Activated CD8-positive, alpha-beta memory T cell treated with anti-CD3 and anti-CD28 coated beads, Interleukin-2, amount 10 ng/mL, durations not matched to agents 7 days and 5 days (primary cell): ENCODE results near the gene TRIM3. TPM values are rescaled to one million over a fixed set of nuclear protein-coding genes. Genes with fewer than 3 reads are reported as not detected.
A peak's percentile ranks its signal among the peaks of the same experiment; 100 is the strongest.

Source experiments
- ATAC-seq: fragments of 150-1000 bp; cut with Tn5 transposase; one replicate; pipeline ENCODE4 v1.10.0; 2021; ENCODE audit warnings: moderate library complexity
- CTCF ChIA-PET: fragments of 350-600 bp; sonication (Branson Sonifier 250); formaldehyde crosslinking; loops from one replicate; lab custom pipeline; 2021; ENCODE audit warnings: antibody characterized with exemption; lab: Charles Lee
- DNase-seq: peaks from one replicate; pipeline ENCODE4 v3.0.0-alpha.2; 2020
- H3K27ac Mint-ChIP-seq: one replicate; pipeline ENCODE4 v1.8.0; 2021; ENCODE audit warnings: mild to moderate bottlenecking, mixed read lengths
- H3K27me3 Mint-ChIP-seq: one replicate; pipeline ENCODE4 v1.8.0; 2021; ENCODE audit warnings: mixed read lengths
- H3K36me3 Mint-ChIP-seq: one replicate; pipeline ENCODE4 v1.8.0; 2021; ENCODE audit warnings: mild to moderate bottlenecking, mixed read lengths
- H3K4me1 Mint-ChIP-seq: one replicate; pipeline ENCODE4 v1.8.0; 2021; ENCODE audit warnings: mixed read lengths
- H3K4me3 Mint-ChIP-seq: one replicate; pipeline ENCODE4 v1.8.0; 2021; ENCODE audit warnings: mild to moderate bottlenecking, moderate library complexity, mixed read lengths
- H3K9me3 Mint-ChIP-seq: one replicate; pipeline ENCODE4 v1.8.0; 2022; ENCODE audit warnings: low read depth, mixed read lengths
- total RNA-seq, 2 experiments: library from RNA; stranded (reverse); gene quantifications; one replicate each; pipeline ENCODE4 v1.2.3, GENCODE V29; 2021

TRIM3 gene
- total RNA-seq, 2 experiments from 2014 or later, result 4.8 to 5.1 TPM

DNA sequence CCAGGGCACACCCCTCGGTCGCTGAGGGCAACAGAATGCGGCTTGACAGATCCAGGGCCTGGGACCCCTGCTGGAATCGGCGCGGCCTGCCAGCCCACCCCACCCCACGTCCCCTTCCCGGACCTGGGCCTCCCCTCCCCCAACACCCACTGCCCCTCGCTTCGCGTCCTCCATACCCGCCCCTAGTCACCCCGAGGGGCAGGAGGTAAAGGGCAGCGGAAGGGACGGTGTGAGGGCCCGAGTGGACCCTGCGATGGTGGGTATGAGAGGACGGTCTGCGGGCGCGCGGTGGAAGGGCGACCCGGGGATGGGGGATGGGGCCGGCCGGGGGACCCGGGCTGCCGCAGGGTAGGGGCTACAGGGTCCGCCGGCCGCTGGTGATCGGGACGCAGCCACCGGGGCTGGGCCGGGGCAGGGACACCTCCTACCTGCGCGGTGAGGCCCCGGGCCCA, 55.2 kb downstream of the TRIM3 start:
- H3K27me3 Mint-ChIP-seq, result peaks cover 22% of the 10 kb centered on the region
- peaks cover 1% of the 10 kb centered on the region for H3K36me3 Mint-ChIP-seq
- DNase-seq (peak; percentile 46), ATAC-seq (no peak)
- CTCF ChIA-PET, result interaction anchor here (0.8 to 8.3 kb wide), 10 partner anchors 9 to 202 kb away, joined by 3 to 50 read pairs (median 4); partner anchors contain the start of genes ARFIP2, HPX and TIMM10B
- no peak overlapping the region for H3K4me3 Mint-ChIP-seq
- peaks cover 6% of the 10 kb centered on the region for H3K4me1 Mint-ChIP-seq
- no peaks in the 10 kb centered on the region for H3K9me3 Mint-ChIP-seq
- peak overlapping the region; percentile 30 for H3K27ac Mint-ChIP-seq

GRCh38 chr11:6417907-6418556, 55.7 kb downstream of the TRIM3 start:
- ATAC-seq, result peak; percentile 25
- peaks cover 6% of the 10 kb centered on the region for H3K4me1 Mint-ChIP-seq
- CTCF ChIA-PET, result interaction anchor here (0.8 to 8.3 kb wide), 5 partner anchors 8 to 64 kb away, joined by 3 to 50 read pairs (median 17); partner anchors contain the start of genes ARFIP2, HPX and TIMM10B

GRCh38 chr11:6415797-6416196, 57.9 kb downstream of the TRIM3 start:
- no peaks in the 10 kb centered on the region for H3K9me3 Mint-ChIP-seq
- no peak overlapping the region for H3K27ac Mint-ChIP-seq
- H3K4me1 Mint-ChIP-seq, result peaks cover 6% of the 10 kb centered on the region
- DNase-seq (no peak), ATAC-seq (no peak)
- peaks cover 2% of the 10 kb centered on the region for H3K27me3 Mint-ChIP-seq
- CTCF ChIA-PET, result interaction anchor here (8.3 kb wide), 1 partner anchor 26 kb away, joined by 50 read pairs; the partner anchor contains the start of gene HPX
- H3K4me3 Mint-ChIP-seq, result no peak overlapping the region
- H3K36me3 Mint-ChIP-seq, result peaks cover under 1% of the 10 kb centered on the region

More at GRCh38 chr11:6417907-6418556, 55.7 kb downstream of the TRIM3 start:
- H3K27me3 Mint-ChIP-seq, result peaks cover 18% of the 10 kb centered on the region
- peaks cover 1% of the 10 kb centered on the region for H3K36me3 Mint-ChIP-seq
- no peak overlapping the region for H3K27ac Mint-ChIP-seq
- H3K4me3 Mint-ChIP-seq, result no peak overlapping the region
- no peak for DNase-seq
- H3K9me3 Mint-ChIP-seq, result no peaks in the 10 kb centered on the region

- no peak overlapping the region for H3K4me3 Mint-ChIP-seq
- DNase-seq (peak; percentile 67), ATAC-seq (peak; percentile 15)
- H3K27ac Mint-ChIP-seq, result no peak overlapping the region
- peaks cover 5% of the 10 kb centered on the region for H3K36me3 Mint-ChIP-seq
- CTCF ChIA-PET, result interaction anchor here (1.1 to 8.3 kb wide), 3 partner anchors 16 to 36 kb away, joined by 3 to 50 read pairs (median 6); partner anchors contain the start of gene HPX
- H3K27me3 Mint-ChIP-seq, result no peaks in the 10 kb centered on the region
- no peaks in the 10 kb centered on the region for H3K9me3 Mint-ChIP-seq
- H3K4me1 Mint-ChIP-seq, result peaks cover 4% of the 10 kb centered on the region
These were observed 58.8 kb downstream of the TRIM3 start for GRCh38 chr11:6414874-6415328.

GRCh38 chr11:6413791-6414201, 59.9 kb downstream of the TRIM3 start:
- DNase-seq (no peak), ATAC-seq (peak; percentile 24)
- H3K4me1 Mint-ChIP-seq, result peaks cover 1% of the 10 kb centered on the region
- H3K27me3 Mint-ChIP-seq, result no peaks in the 10 kb centered on the region
- H3K4me3 Mint-ChIP-seq, result no peak overlapping the region
- no peak overlapping the region for H3K27ac Mint-ChIP-seq
- CTCF ChIA-PET, result interaction anchor here (1.1 to 2.2 kb wide), 4 partner anchors 10 to 34 kb away, joined by 3 to 6 read pairs (median 4); no protein-coding TSS in a partner anchor
- no peaks in the 10 kb centered on the region for H3K9me3 Mint-ChIP-seq
- H3K36me3 Mint-ChIP-seq, result peaks cover 8% of the 10 kb centered on the region

DNA sequence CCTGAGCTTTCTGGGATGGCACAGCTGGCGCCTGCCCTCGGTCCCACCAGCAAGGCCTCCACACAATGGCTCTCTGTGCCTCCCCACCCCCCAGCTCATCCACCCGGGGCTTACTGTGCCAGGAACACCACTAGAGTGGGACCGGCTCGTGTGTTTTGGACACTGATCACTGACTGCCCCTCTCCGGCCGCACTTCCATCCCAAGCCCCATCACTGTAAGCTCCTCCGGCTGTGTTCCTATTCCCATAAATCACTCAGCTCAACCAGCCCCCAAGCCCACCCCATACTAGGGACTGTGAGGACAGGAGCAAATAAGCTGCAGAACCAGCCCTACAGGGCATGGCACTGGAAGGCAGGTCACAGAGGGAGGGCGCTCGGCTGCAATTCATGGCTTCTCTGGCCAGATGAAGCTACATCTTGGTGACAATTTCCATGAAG, 62.1 kb downstream of the TRIM3 start:
- H3K9me3 Mint-ChIP-seq, result no peaks in the 10 kb centered on the region
- no peak overlapping the region for H3K4me3 Mint-ChIP-seq
- DNase-seq, result no peak
- H3K4me1 Mint-ChIP-seq, result peaks cover 16% of the 10 kb centered on the region
- peaks cover 11% of the 10 kb centered on the region for H3K36me3 Mint-ChIP-seq
- ATAC-seq, result no peak
- CTCF ChIA-PET, result interaction anchor here (0.6 to 1.3 kb wide), 4 partner anchors 9 to 32 kb away, joined by 3 to 5 read pairs (median 4); no protein-coding TSS in a partner anchor
- no peak overlapping the region for H3K27ac Mint-ChIP-seq
- H3K27me3 Mint-ChIP-seq, result no peaks in the 10 kb centered on the region

DNA sequence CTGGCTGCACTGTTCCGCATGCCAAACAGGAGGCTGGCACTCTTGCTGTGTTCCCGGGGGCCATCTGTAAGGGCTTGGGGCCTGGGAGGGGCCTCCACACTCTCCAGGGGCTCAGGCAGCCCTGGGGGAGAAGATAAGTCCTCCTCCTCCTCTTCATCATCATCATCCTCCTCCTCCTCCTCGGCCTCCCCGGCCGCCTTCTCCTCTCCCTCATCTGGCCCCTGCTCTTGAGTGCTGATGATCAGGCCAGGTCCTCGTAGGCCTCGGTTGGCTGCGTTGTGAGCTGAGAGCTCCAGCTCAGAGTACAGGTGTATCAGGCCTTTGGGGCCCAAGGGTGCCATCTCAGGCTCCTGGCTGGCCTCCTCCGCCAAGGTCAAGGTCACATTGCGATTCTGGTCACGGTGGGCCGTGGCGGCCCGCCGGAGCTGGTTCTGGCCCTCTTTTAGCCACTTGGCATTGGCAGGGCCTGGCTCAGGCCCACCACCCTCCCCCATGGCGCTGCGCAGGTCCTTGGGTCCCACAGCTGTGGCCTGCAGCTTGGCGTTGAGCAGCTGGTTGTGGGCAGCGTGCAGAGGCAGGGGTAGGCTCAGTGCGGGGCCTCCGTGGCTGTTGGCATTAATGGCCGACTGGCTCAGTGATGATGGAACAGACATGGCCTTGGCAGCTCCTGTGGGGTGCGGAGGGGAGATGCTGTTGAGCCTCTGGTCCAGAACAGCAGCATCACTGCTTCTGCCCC, 62.9 kb downstream of the TRIM3 start:
- ATAC-seq, result no peak
- Mint-ChIP-seq H3K36me3 (peaks cover 11% of the 10 kb centered on the region), H3K27me3 (no peaks in the 10 kb centered on the region), H3K4me1 (peaks cover 23% of the 10 kb centered on the region), H3K9me3 (no peaks in the 10 kb centered on the region), H3K4me3 (no peak overlapping the region), H3K27ac (no peak overlapping the region)
- DNase-seq, result no peak
- CTCF ChIA-PET, result interaction anchor here (0.6 to 1.3 kb wide), 4 partner anchors 12 to 33 kb away, joined by 3 to 5 read pairs (median 4); no protein-coding TSS in a partner anchor

GRCh38 chr11:6406370-6406769, 67.4 kb downstream of the TRIM3 start:
- CTCF ChIA-PET, result interaction anchor here (1.0 to 2.1 kb wide), 3 partner anchors 27 to 43 kb away, joined by 3 to 6 read pairs (median 3); no protein-coding TSS in a partner anchor
- peak overlapping the region; percentile 20 for H3K27ac Mint-ChIP-seq
- H3K4me3 Mint-ChIP-seq, result no peak overlapping the region

DNA sequence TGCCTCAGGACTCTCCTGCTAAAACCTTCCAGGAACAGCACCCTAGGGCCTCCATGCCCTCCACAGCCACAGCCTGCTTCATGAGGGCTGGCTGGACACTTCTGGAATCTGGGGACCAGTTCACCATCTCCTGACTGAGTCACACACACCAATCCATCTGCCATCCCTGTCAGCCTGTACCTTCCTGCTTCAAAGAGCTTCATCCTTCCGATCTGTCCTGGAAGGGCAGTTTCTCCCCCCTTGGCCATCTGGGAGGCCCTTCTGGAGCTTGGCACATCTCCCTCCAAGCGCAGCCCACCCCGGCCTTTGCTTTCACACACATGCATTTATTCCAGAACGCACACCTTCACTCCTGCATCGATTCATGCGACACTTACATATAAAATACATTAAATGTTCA, 67.9 kb downstream of the TRIM3 start:
- no peak overlapping the region for H3K27ac Mint-ChIP-seq
- no peaks in the 10 kb centered on the region for H3K27me3 Mint-ChIP-seq
- CTCF ChIA-PET, result interaction anchor here (1.0 to 4.5 kb wide), 4 partner anchors 27 to 43 kb away, joined by 3 to 30 read pairs (median 4); no protein-coding TSS in a partner anchor
- H3K9me3 Mint-ChIP-seq, result no peaks in the 10 kb centered on the region
- H3K4me3 Mint-ChIP-seq, result no peak overlapping the region
- ATAC-seq, result no peak
- peaks cover 67% of the 10 kb centered on the region for H3K4me1 Mint-ChIP-seq
- no peak for DNase-seq
- peaks cover 14% of the 10 kb centered on the region for H3K36me3 Mint-ChIP-seq

More at GRCh38 chr11:6406370-6406769, 67.4 kb downstream of the TRIM3 start:
- Mint-ChIP-seq H3K27me3 (no peaks in the 10 kb centered on the region), H3K9me3 (no peaks in the 10 kb centered on the region), H3K4me1 (peaks cover 62% of the 10 kb centered on the region), H3K36me3 (peaks cover 11% of the 10 kb centered on the region)
- DNase-seq, result no peak
- no peak for ATAC-seq

DNA sequence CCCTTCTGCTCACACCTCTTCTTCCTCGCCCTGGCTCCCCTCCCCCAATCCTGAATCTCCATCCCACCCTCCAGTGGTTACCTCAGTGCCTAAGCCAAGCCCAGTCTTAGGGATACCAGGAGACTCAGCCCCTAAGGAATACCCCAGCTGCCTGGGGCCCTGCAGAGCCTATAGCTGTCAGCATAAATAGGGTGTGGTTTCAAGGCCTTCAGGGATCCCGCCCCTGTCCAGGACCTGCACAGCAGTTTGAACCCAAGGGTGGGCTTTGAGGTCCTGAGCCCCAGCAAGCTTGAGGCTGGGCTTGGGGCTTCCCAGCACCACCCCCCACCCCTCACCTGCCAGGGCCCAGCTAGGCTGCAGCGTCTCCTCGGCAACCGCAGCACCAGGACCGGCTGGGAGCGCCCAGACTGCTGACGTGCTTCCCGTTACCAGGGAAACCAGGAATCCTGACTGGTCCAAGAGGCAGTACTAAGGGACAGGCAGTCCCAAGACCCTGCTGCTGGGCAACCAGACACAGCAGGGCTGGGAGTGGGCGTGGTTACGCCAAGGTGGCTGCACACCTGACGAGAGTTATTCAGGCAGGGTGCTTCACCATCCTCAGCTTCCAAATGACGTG, 68.6 kb downstream of the TRIM3 start:
- Mint-ChIP-seq H3K9me3 (no peaks in the 10 kb centered on the region), H3K27ac (no peak overlapping the region), H3K4me3 (no peak overlapping the region), H3K27me3 (no peaks in the 10 kb centered on the region), H3K36me3 (peaks cover 15% of the 10 kb centered on the region), H3K4me1 (peaks cover 70% of the 10 kb centered on the region)
- CTCF ChIA-PET, result interaction anchor here (1.2 to 4.5 kb wide), 3 partner anchors 26 to 42 kb away, joined by 3 to 30 read pairs (median 6); no protein-coding TSS in a partner anchor
- DNase-seq (no peak), ATAC-seq (no peak)

- ATAC-seq (peak; percentile 27), DNase-seq (peak; percentile 64)
- H3K36me3 Mint-ChIP-seq, result peaks cover 13% of the 10 kb centered on the region
These were observed 69.2 kb downstream of the TRIM3 start for GRCh38 chr11:6404342-6405051.

DNA sequence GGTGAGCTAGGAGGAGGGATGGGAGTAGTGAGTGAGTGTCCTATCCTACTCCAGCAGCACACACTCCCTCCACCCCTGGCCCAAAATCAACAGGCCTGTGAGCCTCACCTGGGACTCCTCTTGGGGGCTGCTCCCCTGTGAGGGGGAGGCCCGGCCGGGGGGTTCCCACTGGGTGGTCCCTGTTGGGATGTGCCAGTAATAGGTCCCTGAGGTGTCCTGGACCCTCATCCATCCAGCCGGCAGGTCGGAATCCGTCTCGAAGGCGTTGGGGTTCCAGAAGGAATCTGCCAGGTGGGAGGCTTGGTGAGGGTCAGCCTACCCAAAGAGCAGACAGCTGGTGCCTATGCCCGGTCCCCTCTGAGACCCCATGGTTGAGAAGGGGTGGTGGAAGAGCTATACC, 70.2 kb downstream of the TRIM3 start:
- Mint-ChIP-seq H3K4me1 (peaks cover 69% of the 10 kb centered on the region), H3K27me3 (no peaks in the 10 kb centered on the region), H3K4me3 (no peak overlapping the region), H3K36me3 (peaks cover 18% of the 10 kb centered on the region), H3K9me3 (no peaks in the 10 kb centered on the region), H3K27ac (peak overlapping the region; percentile 96)
- ATAC-seq (no peak), DNase-seq (no peak)
- CTCF ChIA-PET, result interaction anchor here (0.9 to 4.5 kb wide), 12 partner anchors 10 to 354 kb away, joined by 3 to 42 read pairs (median 6); partner anchors contain the start of genes APBB1, HPX and SMPD1

More at GRCh38 chr11:6404342-6405051, 69.2 kb downstream of the TRIM3 start:
- CTCF ChIA-PET, result interaction anchor here (0.6 to 4.5 kb wide), 8 partner anchors 9 to 39 kb away, joined by 3 to 42 read pairs (median 22); partner anchors contain the start of genes APBB1 and SMPD1
- Mint-ChIP-seq H3K9me3 (no peaks in the 10 kb centered on the region), H3K27me3 (no peaks in the 10 kb centered on the region), H3K27ac (peak overlapping the region; percentile 96), H3K4me1 (peaks cover 70% of the 10 kb centered on the region), H3K4me3 (no peak overlapping the region)
